NB4 (cell line): ENCODE results near the gene NCS1.

Source experiments
- DNase-seq: peaks from one replicate; pipeline ENCODE4 v3.0.0; 2010; ENCODE audit warnings: low read depth
- H3K4me3 ChIP-seq: one replicate; pipeline ENCODE4 v1.5.1; 2011; ENCODE audit warnings: mild to moderate bottlenecking, low read depth, low read length, moderate library complexity
- MYC ChIP-seq: IDR thresholded peaks from 2 replicates; pipeline ENCODE4 v1.6.1; 2011; ENCODE audit warnings: low read depth, low read length
- POLR2A ChIP-seq: IDR thresholded peaks from 2 replicates; pipeline ENCODE4 v1.6.1; 2011; ENCODE audit warnings: mild to moderate bottlenecking; ENCODE audit not compliant: insufficient read length; ENCODE audit errors: extremely low read depth
- TF ChIP-seq, protein P1 (sequence below): IDR thresholded peaks from one replicate; pipeline ENCODE4 v1.5.1; 2012; ENCODE audit warnings: low read depth, low read length
- TF ChIP-seq, protein P2 (sequence below): IDR thresholded peaks from 2 replicates; pipeline ENCODE4 v1.6.1; 2011; ENCODE audit warnings: low read depth, low read length

NCS1 gene

GRCh38 chr9:130166399-130166798 lies 5.8 kb upstream of the NCS1 start:
- no peak for DNase-seq
- TF ChIP-seq, protein P1, sequence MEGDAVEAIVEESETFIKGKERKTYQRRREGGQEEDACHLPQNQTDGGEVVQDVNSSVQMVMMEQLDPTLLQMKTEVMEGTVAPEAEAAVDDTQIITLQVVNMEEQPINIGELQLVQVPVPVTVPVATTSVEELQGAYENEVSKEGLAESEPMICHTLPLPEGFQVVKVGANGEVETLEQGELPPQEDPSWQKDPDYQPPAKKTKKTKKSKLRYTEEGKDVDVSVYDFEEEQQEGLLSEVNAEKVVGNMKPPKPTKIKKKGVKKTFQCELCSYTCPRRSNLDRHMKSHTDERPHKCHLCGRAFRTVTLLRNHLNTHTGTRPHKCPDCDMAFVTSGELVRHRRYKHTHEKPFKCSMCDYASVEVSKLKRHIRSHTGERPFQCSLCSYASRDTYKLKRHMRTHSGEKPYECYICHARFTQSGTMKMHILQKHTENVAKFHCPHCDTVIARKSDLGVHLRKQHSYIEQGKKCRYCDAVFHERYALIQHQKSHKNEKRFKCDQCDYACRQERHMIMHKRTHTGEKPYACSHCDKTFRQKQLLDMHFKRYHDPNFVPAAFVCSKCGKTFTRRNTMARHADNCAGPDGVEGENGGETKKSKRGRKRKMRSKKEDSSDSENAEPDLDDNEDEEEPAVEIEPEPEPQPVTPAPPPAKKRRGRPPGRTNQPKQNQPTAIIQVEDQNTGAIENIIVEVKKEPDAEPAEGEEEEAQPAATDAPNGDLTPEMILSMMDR = no peak
- no peak for TF ChIP-seq POLR2A
- TF ChIP-seq, protein P2, sequence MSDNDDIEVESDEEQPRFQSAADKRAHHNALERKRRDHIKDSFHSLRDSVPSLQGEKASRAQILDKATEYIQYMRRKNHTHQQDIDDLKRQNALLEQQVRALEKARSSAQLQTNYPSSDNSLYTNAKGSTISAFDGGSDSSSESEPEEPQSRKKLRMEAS = no peak
- TF ChIP-seq MYC = no peak
- no peak overlapping the region for H3K4me3 ChIP-seq

DNA sequence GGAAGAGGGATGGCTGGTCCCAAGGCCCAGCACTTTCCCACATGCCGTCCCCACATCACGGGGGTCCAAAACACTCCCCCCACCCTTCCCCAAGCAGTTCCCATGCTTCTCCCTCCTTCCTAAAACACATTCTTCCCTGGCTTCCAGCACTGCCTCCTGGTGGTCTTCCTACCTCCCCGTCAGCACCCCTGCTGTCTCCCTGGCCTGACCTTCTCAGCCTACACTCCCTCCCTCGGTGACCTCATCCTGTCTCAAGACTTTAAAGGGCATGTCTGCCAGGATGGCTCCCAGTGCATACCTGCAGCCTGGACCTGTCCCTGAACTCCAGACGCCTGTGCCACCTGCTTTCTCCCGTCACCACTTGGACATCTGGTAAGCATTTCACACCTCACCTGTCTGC lies 4.3 kb upstream of the NCS1 start:
- no peak overlapping the region for H3K4me3 ChIP-seq
- TF ChIP-seq POLR2A (no peak), MYC (no peak)
- TF ChIP-seq, protein P2 = no peak
- TF ChIP-seq, protein P1 = no peak
- DNase-seq = no peak

GRCh38 chr9:130171226-130172148 lies 717 bp upstream of the NCS1 start:
- H3K4me3 ChIP-seq = no peak overlapping the region
- DNase-seq = no peak
- TF ChIP-seq, protein P2 = no peak
- TF ChIP-seq MYC (no peak), POLR2A (no peak)
- TF ChIP-seq, protein P1 = no peak

- H3K4me3 ChIP-seq = peak overlapping the region; percentile 53
- TF ChIP-seq POLR2A (no peak), MYC (no peak)
- TF ChIP-seq, protein P1 = no peak
- TF ChIP-seq, protein P2 = no peak
- peak; percentile 57 for DNase-seq
These were observed 858 bp downstream of the NCS1 start for GRCh38 chr9:130172858-130173665.

- peak overlapping the region; percentile 53 for H3K4me3 ChIP-seq
- no peak for DNase-seq
These were observed 1.4 kb downstream of the NCS1 start for GRCh38 chr9:130173666-130173983.

More at GRCh38 chr9:130173666-130173983, 1.4 kb downstream of the NCS1 start:
- TF ChIP-seq MYC = no peak
- TF ChIP-seq, protein P2 = no peak
- no peak for TF ChIP-seq POLR2A
- TF ChIP-seq, protein P1 = no peak
